CD4-positive, alpha-beta T cell treated with Interleukin-6 for 4 hours (primary cell): Measurements from ENCODE around the gene MAST4.
"Not testable (repeated sequence)": the region's sequence is repeated elsewhere in the genome, so short reads cannot be mapped to it uniquely, and the experiment has no call there.

Source experiments
- DNase-seq: peaks from one replicate; pipeline ENCODE4 v3.0.0-alpha.2; 2020; ENCODE audit warnings: mixed read lengths

The MAST4 gene

DNA sequence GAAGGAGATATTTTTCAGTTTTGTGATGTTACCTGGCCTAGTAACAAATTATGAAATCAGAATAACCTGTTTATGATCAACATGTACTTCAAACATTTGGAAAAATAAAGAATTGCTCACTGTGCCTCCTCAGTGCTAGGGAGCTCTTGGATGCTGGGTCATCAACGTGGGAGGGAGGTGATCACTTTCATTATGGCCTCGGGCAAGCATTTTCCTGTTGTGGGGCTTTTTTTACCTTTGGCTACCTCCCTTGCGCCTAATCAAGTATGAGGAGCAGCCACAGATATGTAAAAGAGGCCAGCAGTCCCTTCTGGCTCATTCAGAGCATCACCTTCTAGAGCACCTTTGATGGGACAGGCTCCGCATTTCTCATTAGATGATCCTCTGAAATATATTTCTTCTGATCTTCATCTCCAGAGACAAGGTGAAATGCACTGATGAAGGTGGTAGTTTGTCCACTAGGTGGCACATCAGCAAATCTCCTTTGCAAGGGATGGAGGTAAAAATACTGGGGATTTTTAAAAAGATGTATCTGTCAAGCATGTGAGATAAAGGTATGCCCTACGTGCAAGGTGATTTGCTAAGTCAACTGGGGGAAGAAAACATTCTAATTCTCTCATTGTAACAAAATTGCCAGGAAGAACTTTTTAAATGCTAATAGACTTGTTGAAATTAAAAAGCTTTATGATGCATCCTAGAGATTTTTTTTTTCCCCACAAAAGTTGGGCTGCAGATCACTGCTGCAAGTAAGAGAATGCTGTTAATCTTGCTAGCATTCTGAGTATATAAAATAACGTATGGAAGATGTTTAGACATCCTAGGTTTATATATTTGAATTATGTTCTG, 218.2 kb downstream of the MAST4 start:
- peak; percentile 58 for DNase-seq

DNA sequence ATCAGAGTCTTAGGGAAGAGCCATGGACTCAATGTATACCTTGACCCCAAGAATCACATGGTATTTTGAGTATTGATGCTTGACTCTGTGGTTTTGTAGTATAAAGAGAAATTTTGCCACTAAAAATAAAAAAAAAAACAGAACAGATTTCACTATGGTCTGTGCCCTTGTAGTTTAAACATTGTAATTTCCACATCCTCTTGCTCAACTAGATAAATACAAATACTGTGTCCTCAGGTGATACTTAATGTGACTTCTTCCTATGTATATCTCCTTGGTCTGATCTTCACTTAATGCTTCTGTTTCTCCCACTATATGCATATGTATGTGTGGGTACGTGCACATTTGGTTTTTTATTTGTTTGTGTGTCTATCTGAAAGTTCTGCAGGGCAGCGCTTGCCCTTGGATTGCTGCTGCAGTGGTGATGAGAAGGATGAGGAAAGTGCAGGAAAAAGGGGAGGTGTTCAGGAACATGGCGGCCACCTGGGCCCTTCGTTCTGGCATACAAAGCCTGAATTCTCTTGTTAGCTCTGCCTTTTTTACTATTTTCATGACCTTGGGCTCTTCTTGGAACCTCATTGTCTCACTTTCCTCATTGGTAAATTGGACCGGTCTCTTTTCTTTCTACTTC, 222.2 kb downstream of the MAST4 start:
- no peak for DNase-seq

DNA sequence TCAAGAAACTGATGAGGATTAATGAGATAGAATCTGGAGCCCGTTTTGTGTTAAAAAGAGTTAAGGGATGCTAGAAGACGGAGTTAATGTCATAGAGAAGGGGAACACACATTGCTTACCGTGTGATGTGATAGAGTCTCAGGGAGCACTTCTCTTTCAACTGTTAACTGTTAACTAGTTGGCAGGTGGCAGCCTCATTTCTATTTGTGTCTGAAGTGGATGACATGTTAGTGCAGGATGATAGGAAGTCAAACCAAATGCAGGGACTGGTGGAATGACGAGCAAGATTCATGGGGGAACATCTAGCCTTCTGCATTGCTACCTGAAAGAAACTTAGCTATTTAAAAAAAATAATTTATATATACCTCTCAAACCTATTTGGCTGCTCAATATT, 222.7 kb downstream of the MAST4 start:
- no peak for DNase-seq

DNA sequence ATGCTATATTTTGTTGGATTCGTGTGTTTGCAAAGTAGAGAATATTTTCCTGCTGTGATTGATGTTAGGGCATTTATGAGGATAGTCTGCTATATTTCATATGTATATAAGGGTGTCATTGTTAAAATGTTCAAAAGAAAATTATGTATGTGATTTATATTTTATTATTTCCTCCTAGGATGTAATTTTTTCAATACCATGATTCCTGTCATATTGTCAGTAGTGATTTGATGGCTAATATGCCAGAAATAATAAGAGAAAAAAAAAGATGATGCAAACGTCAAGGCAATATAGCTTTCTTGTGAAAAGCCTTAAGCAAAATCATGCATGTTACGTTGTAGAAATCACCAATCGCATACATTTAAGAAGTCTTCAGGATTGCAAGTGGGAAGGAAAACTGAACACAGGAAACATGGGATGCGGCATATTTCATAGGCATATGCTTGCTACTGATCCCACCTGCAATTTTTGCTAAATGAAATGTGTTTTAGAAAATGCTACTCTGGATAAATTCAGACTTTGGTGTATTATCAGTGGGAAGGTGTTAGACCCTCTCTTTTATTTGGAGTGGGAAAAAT, 224.5 kb downstream of the MAST4 start:
- DNase-seq: no peak

DNA sequence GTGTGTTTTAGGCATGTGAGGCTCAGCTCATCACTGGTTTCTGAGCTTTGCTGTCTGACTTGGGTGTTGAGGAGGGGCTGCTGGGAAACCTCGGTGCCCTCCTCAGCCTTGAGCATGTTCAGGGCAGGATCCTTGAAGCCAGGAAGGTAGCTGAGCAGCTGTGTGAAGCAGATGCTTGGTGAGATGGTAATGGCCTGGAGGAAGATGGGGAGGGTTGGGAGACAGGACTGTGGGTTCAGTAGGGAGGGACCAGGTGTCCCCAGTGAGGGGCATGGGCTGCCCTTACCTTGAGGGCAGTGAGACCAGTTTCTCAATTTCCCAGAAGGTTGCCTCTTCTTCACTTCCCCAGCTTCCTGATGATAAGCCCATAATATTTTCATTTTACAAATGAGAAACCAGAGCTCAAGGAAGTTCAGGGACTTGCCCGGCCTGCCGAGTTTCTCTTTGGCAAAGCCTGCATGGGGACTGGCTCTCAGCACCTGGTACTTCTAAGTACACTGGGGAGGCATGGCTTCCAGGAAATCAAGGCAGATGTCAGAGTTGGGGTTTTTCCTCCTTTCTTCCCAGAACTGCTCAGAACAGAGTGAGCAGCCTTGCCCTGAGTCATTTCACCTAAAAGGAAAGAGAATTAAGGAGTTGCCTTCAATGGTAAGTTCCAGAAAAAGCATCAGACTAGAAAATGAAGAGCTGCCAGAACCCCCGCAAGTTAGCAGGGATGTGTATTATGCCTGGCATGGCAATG, 225.7 kb downstream of the MAST4 start:
- DNase-seq: peak; percentile 6

DNA sequence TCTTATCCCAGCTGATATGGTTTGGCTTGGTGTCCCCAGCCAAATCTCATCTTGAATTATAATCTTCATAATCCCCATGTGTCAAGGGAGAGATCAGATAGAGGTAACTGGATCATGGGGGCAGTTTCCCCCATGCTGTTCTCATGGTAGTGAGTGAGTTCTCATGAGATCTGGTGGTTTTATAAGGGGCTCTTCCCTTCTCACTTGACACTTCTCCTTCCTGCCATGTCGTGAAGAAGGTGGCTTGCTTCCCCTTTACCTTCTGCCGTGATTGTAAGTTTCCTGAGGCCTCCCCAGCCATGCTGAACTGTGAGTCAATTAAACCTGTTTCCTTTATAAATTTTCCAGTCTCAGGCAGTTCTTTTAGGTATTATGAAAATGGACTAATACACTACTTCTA, 226.7 kb downstream of the MAST4 start:
- DNase-seq: not testable (repeated sequence)

DNA sequence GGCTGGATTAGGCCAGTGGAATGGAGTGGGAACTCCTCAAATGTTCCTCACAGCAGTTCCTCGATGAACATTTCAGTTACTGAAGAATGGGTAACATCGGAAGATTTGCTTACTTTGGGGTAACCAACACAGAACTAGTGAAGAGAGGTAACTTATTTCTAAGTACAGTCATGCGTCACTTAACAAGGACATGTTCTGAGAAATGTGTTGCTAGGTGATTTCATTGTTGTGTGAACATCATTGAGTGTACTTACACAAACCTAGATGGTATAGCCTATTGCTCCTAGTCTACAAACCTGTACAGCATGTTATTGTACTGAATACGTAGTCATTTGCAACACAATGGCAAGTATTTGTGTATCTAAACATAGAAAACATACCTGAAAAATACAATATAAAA, 228.3 kb downstream of the MAST4 start:
- DNase-seq: no peak

DNA sequence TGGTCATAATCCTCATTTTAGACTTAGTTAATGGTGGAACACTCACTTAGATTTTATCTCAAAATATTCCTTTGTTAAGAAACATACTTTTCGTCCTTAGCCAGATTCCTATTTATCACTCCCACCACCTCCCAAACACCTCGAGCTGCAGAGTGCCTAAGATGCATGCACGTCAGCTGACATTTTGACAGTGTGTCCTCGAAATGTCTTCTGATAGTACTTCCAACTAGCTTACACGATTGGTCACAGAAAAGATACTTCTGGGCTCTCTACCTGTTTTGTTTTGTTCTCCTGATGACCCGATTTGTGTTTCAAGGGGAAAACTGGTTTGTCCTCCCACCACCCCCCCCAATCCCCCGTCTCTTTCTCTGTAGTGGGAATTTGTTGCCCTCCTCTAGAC, 230.1 kb downstream of the MAST4 start:
- DNase-seq: no peak

DNA sequence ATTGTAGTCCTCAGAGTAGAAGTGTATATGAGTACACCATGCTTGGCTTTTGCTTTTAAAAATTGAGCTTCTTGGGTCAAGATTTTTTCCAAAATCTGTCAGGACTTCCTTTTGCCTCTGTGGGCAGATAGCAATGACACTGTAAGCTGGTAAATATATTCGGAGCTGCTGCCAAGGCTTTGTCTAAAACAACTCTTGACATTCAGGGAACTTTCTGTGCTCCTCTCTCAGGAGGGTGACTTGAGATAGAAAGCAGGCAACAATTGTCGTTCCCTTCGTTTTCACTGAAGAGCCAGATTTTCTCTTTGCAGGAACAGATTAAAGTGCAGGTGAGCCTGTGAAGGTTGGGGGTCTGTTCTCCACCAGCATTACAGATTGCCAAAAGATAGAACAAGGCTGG, 230.5 kb downstream of the MAST4 start:
- DNase-seq: no peak

DNA sequence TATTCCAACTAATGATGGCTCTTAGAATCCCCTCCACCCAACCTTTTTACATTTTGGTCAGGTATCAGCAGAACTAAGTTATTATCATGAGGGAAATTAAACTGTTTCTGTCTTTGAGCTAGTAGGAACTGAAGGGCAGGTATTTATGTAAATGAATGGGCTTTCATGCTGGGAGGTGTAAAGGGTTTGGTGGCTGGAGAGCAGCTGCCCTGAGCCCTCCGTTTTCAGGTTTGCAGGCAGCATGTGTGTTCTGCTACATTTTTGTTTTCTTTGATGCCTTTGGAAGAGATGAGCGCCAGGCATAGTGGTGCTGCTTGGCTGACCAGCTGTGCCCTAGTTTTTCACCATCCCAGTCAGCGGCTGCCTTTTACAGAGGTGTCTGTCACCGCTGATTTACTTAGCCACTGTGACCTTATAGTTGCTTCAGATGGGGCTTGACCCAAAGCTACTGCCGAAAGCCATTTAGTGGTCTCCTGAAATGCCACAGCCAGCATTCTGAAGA, 231.9 kb downstream of the MAST4 start:
- DNase-seq: no peak

DNA sequence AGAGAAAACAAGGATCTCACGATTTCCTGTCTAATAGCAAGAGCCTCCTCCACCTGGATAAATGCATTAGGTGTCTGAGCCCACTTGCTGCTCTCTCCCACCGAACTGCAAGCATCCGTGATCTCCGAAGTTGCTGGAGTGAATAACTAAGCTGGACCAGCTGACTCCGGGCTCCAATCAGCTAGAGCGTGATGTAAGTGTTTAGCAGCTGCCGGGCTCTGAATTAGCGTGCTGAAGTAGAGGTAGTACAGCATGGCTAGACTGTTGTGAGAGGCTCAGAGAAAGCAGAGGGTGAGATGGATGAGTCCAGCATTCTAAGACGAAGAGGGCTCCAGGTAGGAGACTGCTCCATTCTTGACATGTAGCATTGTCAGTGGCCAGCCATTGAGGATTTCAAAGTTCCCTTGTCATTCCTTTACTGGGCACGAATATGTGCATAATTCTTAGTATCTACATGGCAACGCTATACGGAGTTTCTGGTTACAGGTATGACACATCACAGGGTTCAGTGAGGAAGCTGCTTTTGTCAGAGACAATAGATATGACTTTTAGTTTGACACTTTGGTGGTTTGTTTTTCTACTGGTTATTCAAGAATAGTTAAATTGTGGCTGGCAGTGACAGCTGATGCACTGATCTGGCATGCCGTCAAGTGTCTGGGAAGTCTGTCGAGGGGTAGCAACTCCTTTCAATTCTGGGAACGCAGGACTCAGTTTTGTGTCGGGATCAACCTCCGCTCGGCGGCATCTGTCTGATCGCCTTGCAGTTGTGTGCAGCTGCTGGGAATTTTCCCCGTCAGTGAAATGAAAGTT, 232.6 kb downstream of the MAST4 start:
- peak; percentile 59 for DNase-seq

DNA sequence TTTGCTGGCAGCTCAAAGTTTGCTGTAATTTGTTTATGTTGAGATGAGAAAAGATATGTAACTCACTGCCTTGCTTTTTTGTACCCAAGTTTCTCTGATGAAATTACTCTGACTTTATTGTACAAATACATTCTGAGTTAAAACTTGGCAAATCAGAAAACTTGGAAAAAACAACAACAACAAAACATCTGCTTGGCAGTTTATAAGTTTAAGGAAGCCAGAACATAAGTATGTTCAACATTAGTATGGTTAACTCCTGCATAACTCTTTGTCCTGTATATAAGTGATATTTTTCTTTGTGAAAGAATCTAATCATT, 233.1 kb downstream of the MAST4 start:
- DNase-seq: no peak

DNA sequence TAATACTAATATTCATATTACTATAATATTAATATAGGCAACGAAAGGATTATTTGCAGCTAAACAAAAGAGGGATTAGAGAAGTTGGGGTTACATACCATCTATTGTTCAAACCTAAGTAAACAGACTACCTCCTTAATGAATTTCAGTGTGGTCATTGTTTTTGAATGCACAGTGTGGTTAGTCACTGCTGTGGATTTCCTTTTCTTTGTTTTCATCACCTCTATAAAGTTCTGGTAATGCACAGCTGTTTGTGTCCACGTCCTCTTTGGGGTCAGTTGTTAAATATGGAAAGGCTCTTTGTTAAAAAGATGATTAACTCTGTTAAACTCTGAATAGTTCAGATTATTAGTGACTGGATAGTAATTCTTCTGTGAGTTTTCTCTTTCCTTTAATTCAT, 233.6 kb downstream of the MAST4 start:
- DNase-seq: no peak

DNA sequence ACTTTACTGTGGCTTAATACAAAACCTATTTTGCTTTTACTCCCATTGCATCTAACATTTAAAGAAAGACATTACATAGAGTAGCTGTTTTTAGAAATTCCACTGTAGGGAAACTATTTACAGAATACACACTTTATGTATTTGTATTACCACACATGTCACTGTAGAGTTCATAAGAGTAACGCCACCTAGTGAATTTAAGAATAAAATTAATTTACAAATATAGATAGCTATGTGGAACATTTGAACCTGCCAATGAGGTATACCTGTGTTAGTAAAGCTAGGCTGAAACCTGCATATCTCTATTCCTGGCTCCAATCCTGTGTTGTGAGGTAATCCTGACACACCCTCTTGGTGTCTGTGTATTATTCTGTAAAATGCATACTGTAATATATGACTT, 234.4 kb downstream of the MAST4 start:
- DNase-seq: no peak

DNA sequence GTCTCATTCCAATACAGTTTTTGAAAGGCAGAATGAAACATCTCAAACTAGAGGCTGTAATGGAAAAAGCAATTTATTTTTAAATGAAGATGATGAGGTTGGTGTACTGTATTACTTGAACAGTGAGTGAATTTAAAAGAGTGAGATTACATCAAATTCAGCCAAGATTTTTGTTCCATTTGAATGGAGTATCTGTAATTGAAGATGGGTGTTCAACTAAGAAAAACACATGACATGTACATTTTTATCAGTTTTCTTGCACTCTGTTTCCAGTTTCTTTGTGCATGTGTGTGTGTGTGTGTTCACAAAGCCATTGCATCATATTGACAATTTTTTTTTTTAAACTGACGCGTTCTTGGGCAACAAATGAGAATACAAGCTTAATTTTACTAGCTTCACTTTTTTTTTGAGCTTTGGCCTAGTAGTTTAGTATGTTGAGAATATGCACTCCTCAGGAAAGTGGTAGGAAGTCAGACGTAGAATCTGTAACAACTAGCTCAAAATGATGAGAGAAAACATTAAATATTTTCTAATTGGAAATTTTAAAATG, 243.5 kb downstream of the MAST4 start:
- no peak for DNase-seq

DNA sequence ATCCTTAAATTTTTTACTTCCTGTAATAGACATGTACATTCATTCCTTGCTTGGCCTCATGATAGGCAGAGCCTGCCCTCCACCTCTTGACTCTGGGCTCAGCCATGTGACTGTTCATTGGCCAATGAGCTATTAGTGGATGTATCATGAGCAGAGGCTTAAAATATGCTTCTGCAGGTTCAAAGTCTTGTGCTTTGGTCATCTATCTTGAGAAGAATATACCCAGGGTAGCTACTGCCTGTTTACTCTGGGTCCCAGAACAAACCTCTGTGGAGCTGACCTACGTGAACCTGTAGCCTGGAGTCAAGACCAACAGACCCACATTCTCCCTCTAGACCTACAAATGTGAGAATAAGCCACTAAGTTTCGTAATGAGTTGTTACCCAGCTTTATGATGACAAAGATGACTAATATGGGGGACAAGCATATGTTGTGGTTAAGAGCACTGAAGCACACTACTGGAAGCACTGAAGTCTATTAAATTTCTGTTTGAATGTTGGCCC, 244.4 kb downstream of the MAST4 start:
- no peak for DNase-seq

DNA sequence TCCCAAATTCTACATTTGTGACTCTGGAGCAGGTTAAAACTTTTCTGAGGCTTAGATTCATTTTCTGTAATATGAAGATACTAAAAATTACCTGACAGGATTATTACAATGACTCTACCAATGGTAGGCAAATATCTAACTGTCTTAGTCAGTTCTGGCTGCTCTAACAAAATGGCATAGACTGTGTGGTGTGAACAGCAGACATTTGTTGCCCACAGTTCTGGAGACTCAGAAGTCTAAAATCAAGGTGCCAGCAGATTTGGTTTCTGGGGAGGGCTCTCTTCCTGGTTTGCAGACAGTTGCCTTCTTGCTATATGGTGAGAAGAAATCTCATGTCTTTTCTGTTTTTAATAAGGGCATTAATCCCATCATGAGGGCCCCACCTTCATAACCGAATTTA, 245.1 kb downstream of the MAST4 start:
- DNase-seq: no peak

DNA sequence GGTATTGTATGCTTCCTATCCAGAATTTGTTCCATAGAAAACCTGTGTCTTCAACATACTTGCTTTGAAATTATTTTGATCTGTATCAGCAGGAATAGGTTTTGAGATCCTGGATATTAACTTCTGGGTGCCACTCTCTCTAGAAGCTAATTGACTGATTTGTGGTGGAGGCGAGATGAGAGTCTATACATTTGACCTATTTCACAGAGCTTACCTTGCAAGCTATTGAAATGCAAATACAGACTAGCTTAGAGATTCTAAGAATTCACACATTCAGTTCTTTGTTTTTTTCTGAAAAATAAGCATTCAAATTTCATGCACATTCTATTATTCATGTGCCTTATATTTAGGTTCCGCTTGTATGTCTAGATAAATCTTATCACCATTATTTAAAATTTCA, 246.3 kb downstream of the MAST4 start:
- no peak for DNase-seq

DNA sequence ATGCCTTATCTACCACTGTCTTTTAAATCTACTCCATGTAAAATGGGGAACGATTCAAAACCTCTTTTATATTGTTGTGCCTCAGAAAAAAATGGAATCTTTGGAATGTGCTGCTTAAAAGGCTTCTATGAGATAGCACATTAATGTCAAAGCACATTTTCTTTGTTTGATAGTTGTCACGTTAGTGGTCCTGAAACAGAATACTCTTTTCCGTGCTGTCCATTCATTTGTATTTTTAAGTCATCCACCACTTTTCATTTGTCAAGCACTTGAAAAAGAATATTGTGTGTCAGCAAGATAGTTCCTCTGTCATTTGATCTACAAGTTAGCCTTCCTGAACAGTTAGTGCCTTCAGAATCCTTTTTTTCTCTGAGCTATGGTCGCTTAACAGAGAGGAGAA, 246.9 kb downstream of the MAST4 start:
- DNase-seq: no peak

DNA sequence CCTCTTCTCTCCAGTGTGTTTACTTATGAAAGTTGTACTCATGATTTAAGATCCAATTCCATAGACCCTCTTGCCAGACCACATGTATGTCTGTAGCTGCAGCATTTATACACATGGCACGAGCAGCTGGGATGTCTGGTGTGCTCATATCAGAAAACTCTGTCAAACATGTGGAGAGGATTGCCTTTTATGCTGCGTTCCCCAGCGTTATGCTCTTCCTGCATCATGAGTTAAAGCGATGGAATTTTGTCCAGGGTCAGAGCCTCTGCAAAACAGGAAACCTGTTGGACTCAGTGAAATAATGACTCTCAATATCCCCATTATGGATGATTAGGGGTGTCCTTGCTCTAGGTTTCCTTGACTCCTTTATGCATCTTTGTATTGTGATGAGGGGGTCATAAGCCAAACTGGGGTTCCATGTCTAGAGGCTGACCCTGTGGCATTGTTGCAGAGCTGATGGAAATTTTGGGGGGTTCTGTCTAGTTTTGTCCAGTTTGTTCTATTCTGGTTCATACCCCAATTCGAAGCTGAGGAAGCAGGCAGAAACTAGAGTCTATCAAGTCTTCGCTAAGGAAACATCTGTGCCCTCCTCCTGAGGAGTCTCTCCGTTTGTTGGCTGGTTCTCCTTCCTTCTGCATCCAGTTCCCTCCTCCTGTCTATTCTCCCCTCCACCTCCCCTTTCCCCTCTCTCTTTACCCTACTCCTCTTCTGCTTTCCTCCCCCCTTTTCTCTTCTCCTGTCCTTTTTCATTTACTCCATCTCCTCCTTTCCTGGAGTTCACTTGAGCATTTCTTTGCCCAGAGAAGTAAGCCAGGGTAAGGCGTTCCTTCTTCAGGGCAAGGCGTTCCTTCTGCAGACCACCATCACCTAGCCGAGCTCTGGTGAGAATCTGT, 252.8 kb downstream of the MAST4 start:
- DNase-seq: no peak

DNA sequence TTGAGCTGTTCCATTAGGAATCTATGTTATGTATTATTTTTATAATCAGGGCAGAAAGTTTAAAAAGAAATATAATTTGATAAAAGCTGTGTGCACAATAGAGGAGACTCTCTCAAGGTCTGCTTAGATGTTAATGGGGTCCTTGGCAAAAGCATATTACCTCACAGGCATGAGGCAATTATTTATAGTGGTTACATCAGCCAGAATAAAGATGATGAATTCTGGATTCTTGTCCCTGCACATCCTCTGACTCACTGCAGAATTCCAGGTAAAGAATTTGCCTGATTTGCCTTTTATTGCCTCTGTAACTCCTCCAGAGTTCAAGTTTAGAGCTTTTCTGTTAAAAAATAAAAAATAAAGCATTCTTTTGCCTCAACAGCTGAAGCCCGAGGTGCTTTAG, 253.6 kb downstream of the MAST4 start:
- no peak for DNase-seq
